Thoracic aorta (tissue), 2 donors: Measurements from ENCODE around the gene WDR75. TPM values are rescaled to one million over a fixed set of nuclear protein-coding genes. Genes with fewer than 3 reads are reported as not detected.

Source experiments
- ATAC-seq: fragments of 150-250 bp; one replicate; pipeline ENCODE4 v1.8.0; 2017; ENCODE audit warnings: low read depth; ENCODE audit not compliant: insufficient number of reproducible peaks, low FRiP score
- DNase-seq: peaks from one replicate; pipeline ENCODE4 v3.0.0-alpha.2; 2020; ENCODE audit warnings: low spot score
- H3K27ac ChIP-seq, 2 donors: fragments of 200-600 bp; sonication (generic); 1 replicate in 1 of 2; 2 replicates in 1 of 2; pipeline ENCODE4 v1.5.1; 2016; ENCODE audit warnings: mild to moderate bottlenecking in 2 of 2, moderate library complexity in 2 of 2
- H3K27me3 ChIP-seq: fragments of 200-600 bp; sonication (generic); replicated peaks from 2 replicates; pipeline ENCODE4 v1.6.0; 2016; ENCODE audit warnings: mild to moderate bottlenecking; ENCODE audit not compliant: insufficient read depth
- H3K36me3 ChIP-seq: fragments of 200-600 bp; sonication (generic); one replicate; pipeline ENCODE4 v1.5.1; 2016
- H3K4me1 ChIP-seq, 2 donors: fragments of 200-600 bp; sonication (generic); 1 replicate in 1 of 2; 2 replicates in 1 of 2; pipeline versions ENCODE4 v1.5.1 to v1.6.0; 2016; ENCODE audit warnings: low read depth in 2 of 2, mild to moderate bottlenecking in 1 of 2; ENCODE audit not compliant: control insufficient read depth in 1 of 2
- H3K4me3 ChIP-seq: fragments of 200-600 bp; sonication (generic); 2 replicates; pipeline ENCODE4 v1.5.1; 2016; ENCODE audit warnings: mild to moderate bottlenecking
- H3K9me3 ChIP-seq: fragments of 200-600 bp; sonication (generic); 2 replicates; pipeline ENCODE4 v1.5.1; 2016
- CTCF ChIP-seq: fragments of 200-600 bp; sonication (generic); IDR thresholded peaks from one replicate; pipeline ENCODE4 v1.5.1; 2019; ENCODE audit warnings: antibody characterized with exemption
- total RNA-seq, 2 donors: library from RNA; depleted of rRNA; stranded (reverse); fragments of >200 nt; gene quantifications; one replicate each; pipeline versions ENCODE4 v1.1.0 to v1.2.3, GENCODE V29; 2016

Gene WDR75
- total RNA-seq, 2 donors from 2014 or later: 34.8 to 58.7 TPM

GRCh38 chr2:189501487-189501886 is 60.2 kb downstream of the WDR75 start:
- Histone ChIP-seq H3K4me3 (no peak overlapping the region), H3K27ac (no peak overlapping the region), H3K9me3 (no peaks in the 10 kb centered on the region), H3K36me3 (no peaks in the 10 kb centered on the region), H3K27me3 (no peaks in the 10 kb centered on the region), H3K4me1 (peaks cover 0 to 11% of the 10 kb centered on the region in 2 donors)
- TF ChIP-seq CTCF: no peak
- DNase-seq (no peak), ATAC-seq (no peak)

GRCh38 chr2:189502714-189503113 is 61.4 kb downstream of the WDR75 start:
- ATAC-seq (no peak), DNase-seq (no peak)
- TF ChIP-seq CTCF: no peak
- no peak overlapping the region for H3K27ac ChIP-seq
- peaks cover 0 to 13% of the 10 kb centered on the region in 2 donors for H3K4me1 ChIP-seq
- H3K36me3 ChIP-seq: no peaks in the 10 kb centered on the region
- H3K9me3 ChIP-seq: no peaks in the 10 kb centered on the region
- no peak overlapping the region for H3K4me3 ChIP-seq
- no peaks in the 10 kb centered on the region for H3K27me3 ChIP-seq

GRCh38 chr2:189504238-189504637 is 63.0 kb downstream of the WDR75 start:
- H3K36me3 ChIP-seq: no peaks in the 10 kb centered on the region
- no peak for DNase-seq
- peaks cover 0 to 4% of the 10 kb centered on the region in 2 donors for H3K4me1 ChIP-seq
- no peak for TF ChIP-seq CTCF
- no peak overlapping the region for H3K27ac ChIP-seq
- ATAC-seq: no peak
- H3K9me3 ChIP-seq: no peaks in the 10 kb centered on the region
- no peak overlapping the region for H3K4me3 ChIP-seq
- no peaks in the 10 kb centered on the region for H3K27me3 ChIP-seq

DNA sequence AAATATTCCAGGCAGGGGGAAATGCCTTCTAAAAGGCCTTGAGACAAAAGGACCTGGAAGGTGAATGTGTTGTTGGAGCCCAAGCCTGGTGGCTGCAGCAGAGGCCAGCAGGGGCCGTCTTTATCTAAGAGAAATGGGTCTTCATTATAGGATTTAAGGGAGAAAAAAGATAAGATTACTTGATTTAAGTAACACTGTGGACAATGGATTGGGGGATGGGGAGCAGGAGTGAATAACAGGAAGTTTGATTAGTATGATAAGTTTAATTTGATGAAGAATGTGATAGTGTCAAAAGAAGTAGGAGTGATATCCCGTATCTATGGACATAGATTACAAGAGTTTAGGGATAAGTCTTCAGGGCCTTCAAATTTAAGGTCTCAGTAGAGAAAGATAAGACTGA is 64.2 kb downstream of the WDR75 start:
- Histone ChIP-seq H3K4me3 (no peak overlapping the region), H3K36me3 (no peaks in the 10 kb centered on the region), H3K9me3 (no peaks in the 10 kb centered on the region), H3K27ac (no peak overlapping the region), H3K27me3 (no peaks in the 10 kb centered on the region), H3K4me1 (peaks cover 0 to 4% of the 10 kb centered on the region in 2 donors)
- ATAC-seq (no peak), DNase-seq (no peak)
- no peak for TF ChIP-seq CTCF

- no peaks in the 10 kb centered on the region for H3K36me3 ChIP-seq
- TF ChIP-seq CTCF: no peak
- no peak overlapping the region for H3K27ac ChIP-seq
- DNase-seq: no peak
- peaks cover 0 to 4% of the 10 kb centered on the region in 2 donors for H3K4me1 ChIP-seq
- H3K9me3 ChIP-seq: no peaks in the 10 kb centered on the region
- ATAC-seq: no peak
- no peak overlapping the region for H3K4me3 ChIP-seq
- no peaks in the 10 kb centered on the region for H3K27me3 ChIP-seq
Observed at GRCh38 chr2:189506514-189506976, 65.3 kb downstream of the WDR75 start.
